Middle frontal gyrus (tissue), 1 donor: ENCODE measurements around the gene TMEM154.

ENCODE experiments used
- DNase-seq: peaks from one replicate; pipeline ENCODE4 v3.0.0-alpha.2; 2015; ENCODE audit warnings: low spot score; ENCODE audit errors: extremely low spot score

The TMEM154 gene

DNA sequence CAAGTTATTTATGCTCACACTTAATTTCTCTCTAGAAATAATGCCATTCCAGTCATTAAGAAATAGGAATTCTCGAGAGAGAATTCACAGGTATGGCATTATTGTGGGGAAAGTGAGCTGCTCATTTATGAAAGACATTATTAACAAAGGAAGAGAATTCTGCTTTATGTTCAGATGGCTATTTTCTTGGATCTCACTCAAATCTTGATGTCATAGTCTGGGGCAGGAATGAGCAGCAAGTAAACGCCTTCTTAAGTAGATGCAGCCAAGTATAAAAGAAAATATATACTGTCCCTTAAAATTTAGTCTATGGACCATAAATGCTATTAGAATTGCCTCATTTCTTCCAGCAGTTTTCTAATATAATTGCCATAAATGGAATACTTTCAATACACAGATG, 85.7 kb downstream of the TMEM154 start:
- DNase-seq: no peak

DNA sequence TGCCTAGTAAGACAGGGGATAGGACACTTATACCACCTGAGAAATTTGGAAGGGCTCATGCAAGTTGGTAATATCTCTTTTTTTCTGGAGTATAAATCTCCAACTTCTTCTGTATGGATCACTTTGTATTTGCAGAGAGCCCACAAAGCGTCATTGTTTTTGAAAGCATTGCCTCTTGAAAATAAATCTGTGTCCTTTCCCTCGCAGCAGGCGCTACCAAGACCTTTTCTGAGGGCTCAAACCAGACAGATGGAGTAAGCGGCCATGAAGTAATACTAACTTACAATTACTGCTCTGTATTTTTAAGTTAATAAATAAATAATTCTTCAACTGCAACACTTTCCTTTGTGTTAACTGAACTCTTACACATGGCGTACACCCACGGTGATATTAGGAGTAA, 87.9 kb downstream of the TMEM154 start:
- DNase-seq: no peak

DNA sequence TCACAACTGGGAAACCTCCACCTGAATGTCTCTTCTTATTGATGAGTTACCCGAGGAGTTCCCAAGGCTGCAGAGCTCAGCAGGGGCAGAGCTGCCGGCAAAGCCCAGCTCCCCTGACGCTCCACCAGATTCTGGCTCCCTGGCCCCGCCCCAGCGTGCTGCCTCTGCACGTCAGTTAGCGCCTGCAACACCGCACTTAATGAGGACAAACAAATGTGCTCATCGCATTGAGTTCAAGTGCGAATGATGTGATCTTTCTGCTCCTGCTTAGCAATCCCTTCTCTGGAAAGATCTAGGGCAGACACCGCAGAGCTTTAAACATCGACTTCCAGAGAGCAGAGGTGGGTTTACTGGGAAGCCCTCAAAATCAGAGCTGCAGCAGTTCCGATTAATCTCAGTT, 88.4 kb downstream of the TMEM154 start:
- DNase-seq: no peak

DNA sequence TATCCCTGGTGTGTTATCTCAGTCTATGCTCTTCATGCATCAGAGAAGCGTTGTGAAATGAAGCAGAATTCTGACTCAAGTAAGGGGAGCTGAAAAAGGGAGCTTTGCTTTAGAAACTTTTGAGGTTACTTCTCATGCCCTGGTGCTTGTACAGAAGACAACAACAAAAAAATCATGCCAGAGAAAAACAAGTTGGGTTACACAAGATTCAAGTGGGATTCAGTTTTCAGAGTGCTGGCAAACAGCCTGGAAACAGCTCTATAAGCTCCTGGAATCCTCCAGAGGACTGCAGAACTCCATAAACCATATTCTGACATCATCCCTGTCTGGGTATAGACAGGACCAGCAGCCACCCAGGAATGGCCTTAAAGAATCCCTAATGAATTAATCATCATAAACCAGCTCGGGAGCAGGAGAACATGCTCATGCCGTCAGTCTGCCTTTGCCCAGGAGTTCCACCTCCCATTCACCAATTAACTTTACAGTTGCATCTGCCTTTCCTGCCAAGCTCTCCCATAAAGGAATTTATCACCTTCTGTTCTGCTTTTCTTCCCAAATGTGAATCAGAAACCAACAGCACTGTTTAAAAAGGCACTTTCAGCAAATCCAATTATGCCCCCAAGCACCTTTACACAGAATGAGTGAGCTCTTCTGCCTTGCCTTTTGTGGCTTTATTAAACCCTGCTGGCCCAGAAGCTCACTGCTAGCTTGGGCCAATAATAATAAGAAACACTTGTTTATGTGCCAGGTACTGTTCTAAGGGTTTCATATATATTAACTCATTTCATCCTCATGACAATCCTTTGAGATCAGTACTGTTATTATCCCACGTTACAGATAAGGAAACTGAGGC, 89.4 kb downstream of the TMEM154 start:
- DNase-seq: no peak

DNA sequence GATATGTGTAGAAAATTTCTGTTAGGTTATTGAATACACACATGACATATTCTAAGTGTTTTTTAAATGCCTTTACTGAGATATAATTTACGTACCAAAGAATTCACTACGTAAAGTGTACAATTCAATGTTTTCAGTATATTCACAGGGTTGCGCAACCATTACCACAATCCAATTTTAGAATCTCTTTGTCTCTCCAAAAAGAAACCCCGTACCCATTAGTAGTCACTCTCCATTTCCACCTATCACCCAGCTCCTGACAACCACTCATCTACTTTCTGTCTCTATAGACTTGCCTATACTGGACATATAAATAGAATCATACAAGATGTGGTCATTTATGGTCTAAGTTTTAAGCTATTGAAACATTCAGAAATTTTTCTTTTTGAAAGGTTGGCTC, 90.9 kb downstream of the TMEM154 start:
- DNase-seq: no peak

DNA sequence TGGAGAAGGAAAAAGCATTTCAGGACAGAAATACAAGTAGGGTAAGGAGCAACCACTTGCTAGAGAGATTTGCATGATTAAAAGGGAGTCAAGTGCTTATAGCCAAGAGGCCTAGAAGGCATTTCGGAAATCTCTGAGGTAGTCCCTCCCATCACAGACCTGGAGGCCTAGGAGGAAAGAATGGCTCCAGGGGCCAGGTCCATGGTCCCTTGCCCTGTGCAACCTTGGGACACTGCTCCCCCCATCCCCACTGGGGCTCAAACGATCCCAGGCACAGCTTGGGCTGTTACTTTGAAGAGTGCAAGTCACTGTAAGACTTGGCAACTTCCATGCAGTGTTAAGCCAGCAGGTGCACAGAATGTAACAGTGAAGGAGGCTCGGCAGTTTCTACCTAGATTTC, 92.7 kb downstream of the TMEM154 start:
- DNase-seq: no peak

DNA sequence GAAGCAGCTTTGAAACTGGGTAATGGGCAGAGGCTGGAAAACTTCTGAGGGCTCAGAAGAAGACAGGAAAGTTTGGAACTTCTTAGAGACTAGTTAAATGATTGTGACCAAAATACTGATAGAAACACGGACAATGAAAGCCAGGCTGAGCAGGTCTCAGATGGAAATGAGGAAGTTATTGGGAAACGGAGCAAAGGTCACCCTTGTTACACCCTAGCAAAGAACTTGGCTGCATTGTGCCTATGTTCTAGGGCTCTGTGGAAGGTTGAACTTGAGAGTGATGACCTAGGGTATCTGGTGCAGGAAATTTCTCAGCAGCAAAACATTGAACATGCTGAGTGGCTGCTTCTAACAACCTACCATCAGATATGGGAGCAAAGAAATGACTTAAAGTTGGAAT, 93.1 kb downstream of the TMEM154 start:
- DNase-seq: no peak

DNA sequence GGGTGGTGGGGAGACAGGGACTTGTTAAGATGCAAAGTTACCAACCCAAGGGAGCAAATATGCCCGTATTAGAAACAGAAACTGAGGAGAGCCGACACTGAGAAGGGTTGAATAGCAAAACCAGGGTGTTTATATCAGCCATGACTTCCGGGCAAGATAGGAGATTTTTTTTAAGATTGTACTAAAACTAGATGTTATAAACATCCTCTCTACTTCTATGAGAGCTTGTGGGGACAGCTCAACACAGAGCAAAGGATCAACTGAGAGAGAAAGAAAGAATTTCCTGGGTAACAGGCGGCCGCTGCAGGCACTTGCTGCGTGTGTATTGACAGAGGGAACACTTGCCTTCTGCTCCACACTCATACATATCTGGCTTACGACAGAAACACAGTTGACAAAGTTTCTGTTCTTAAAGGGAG, 94.8 kb downstream of the TMEM154 start:
- DNase-seq: no peak

DNA sequence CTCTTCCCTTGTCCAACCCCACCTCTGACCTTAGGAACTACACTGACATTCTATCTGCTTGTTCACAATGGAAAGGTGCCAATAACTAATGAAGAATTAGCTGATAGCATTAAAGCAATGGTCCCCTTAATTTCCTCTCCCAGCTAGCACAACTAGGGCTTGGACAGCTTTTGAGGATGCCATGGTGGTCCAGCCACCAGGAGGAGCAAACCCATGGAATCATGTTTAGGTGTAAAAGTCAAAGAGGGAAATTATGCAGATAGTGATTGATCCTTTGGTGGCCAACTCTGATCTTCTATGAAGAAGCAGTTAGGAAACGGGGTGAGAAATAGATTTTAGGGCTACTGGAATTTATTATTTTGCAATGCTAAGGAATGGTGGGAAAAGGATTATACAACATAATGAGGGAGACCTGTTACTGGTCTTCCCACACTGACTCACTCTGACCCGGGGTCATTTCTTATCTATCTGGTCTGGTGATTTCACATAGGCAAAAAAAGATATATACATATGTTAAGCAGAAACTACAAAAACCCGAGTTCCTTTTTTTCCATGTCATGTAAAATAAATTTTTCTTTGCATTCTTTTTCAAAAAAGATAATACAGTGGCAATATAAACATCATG, 98.1 kb downstream of the TMEM154 start:
- no peak for DNase-seq

DNA sequence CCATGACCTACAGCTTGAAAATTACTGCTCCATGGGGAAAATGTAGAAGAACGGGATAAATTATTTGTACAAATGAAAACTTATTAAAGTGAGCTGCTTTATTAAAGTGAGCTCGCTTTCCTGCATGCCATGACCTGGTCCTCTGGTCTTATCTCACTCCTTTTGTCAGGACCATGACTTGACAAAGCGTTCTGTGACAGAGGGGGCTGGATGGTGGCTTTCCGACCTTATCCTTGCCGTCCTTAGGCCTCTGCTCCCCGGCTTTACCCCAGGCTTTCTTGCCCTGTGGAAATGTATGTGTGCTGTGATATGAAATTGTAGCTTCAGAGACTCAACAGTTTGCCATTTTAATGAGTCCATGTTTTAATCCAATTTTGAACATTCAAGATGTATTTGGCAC, 99.9 kb downstream of the TMEM154 start:
- DNase-seq: no peak

DNA sequence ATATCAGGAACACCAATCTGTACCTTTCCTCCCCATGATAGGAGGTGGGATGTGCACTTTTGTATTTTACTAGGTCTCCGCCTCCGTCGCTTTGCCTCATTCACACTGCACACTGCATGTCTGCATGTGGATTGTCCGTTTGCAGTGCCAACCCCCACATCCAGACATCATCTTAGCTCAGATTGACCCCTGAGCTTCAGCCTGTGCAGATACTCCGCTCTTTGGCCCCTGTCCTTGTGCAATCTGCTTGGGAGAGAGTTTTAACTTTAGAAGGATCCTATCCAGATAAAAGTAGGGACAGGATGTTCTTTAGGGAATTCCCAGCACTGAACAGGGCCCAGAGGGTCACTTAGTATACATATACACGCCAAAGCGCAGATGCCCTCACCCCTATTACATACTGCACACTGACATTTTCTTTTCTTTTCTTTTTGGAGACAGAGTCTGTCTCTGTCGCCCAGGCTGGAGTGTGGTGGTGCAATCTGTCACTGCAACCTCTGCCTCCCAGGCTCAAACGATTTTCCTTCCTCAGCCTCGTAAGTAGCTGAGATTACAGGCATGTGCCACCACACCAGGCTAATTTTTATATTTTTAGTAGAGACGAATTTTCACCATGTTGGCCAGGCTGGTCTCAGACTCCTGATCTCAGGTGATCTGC, 100.6 kb downstream of the TMEM154 start:
- DNase-seq: no peak

DNA sequence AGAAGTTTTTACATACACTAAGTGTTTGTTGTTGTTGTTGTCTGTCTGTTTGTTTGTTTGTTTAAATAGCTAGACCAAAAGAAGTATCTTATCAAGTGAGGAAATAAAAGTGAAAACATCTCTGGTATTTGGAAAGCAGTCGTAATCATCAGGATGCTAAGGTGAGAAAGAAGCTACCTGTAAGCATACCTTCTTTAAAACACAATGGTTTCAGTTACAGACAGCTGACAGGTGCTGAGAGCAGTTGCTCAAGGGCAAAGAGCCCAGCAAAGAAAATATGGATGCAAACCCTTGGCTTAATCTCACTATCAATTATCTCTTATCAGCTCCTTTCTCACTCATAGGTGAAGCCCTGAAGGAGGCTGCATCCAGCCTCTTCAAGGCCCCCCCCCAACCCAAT, 101.1 kb downstream of the TMEM154 start:
- DNase-seq: no peak

DNA sequence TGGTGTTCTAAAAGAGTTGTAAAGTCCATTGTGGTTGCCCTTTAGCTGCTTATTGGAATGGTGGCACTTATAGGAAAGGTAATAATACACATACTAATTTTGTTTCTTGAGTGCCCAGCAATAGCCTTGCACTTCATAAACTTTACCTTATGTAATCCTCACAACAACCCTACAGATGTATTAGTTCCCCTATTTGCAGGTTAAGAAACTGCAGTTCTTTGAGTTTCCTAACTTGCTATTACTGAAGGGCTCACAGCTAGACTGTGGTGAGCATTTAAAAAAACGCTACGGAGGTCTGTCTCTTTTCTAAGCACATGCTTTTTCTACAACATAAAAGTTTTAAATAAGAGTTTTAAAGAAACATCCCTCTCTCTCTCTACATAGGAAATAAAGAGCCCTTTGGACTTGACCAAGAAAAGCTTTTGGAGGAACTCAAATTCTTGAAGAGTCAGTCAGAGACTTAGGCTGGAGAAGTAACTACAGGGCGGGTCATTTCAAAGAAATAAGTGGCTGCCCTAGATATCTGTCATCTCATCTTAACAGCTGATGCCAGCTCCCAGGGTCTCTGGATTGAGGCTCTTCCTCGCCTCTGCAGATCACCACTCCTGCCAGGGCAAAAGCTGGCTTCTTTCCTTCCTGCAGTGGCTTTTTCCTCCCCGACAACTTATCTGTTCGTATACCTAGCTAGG, 101.9 kb downstream of the TMEM154 start:
- DNase-seq: no peak

DNA sequence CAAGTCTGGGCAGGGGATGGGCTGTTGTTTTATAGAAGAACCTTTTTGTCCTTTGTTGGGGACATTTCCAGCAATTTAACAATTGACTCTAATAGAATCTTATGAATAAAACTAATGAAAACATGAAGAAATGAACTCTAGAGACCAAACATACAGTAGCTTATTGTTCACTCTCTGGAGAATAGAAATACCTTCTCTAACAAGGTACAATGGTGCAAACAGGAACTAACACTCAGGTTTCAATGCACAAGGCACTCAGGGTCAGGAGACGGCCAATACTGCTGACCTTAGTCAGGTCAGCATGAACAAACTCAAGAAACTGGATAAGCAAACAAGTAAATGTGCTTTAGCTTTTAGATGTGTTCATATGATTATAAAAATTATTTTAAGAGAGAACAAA, 104.3 kb downstream of the TMEM154 start:
- DNase-seq: no peak

DNA sequence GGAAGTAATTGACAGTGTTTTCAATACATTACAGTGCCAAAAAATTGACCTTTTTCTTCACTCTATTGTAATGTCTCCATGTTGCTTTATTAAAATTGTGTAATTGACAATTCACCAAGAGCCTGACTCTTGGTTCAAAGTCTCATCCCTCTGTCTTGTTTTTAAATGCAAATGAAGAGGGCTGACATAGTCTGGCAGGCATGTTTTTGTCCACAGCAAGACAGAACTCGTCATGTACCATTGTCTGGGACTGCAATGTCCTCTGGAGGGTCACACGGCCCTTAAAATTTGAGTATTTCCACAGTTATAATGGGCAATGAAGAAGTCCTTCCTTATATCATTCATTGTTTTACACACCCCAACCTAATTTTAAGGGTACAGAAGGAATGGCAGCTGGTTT, 105.9 kb downstream of the TMEM154 start:
- no peak for DNase-seq

DNA sequence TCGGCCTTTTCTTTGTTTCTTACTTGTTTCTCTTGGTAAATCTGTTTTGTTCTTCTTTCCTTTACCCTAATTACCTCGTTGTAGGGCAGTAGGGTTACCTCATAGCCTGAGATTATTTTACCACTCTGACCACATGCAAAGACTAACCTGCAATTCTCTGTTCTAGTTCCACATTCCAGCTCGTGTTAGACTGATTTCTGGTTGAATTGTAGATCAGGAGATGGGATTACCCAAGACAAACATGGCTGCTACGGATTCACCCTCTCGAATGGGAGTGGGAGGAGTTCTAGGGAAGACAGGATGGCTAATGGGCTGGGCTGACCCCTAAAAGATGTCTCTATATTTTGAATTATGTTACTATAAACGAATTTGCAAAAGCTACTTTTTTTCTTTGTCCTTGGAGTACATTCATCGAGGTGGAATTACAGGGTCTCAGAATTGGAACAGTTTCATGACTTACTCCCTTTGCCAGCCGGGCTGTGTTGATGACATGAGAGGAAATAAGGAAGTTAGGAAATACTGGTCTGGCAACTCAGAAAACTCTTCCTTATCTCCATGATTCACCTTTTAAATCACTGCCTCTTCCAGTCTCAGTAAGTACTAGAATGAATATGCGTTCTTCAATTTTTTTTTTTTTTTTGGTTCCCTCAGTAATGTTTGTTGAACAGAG, 107.2 kb downstream of the TMEM154 start:
- DNase-seq: no peak

DNA sequence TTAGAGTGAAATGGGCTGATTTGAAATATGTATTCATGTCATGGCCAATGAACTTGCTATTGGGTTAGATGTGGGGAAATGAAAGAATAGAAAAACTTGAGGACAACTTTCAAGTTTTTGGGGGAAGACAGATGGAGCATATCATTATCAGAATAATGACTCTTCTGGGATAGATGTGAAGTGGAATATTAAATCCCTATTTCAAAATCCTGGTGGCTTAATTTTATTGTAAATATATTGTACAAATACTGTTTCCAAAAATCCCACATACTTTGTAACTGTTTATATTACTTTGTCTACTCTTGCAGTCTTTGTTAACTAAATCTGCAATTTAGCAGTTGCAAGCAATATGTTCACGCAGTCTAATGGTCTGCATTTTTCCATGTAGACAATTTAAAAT, 108.0 kb downstream of the TMEM154 start:
- no peak for DNase-seq

DNA sequence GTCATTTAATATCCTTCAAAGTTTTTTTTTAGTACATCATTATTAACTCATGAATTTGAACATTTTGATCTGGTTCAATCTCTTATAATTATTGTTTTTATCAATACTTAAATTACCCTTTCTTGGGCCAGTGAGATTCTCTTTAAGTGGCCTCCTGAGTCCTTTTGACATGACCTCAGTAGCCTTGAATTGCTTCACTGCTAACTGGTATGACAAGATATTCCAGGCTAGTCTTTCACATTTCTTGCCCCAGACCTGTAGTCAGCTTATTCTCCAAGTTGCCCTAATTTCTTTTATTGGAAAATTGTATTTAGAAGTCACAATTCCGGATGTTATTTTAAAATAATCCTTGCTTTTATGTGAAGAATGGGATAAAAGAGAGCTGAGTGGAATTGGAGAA, 108.5 kb downstream of the TMEM154 start:
- DNase-seq: no peak
